ENCODE data around the gene GSN.

DNA sequence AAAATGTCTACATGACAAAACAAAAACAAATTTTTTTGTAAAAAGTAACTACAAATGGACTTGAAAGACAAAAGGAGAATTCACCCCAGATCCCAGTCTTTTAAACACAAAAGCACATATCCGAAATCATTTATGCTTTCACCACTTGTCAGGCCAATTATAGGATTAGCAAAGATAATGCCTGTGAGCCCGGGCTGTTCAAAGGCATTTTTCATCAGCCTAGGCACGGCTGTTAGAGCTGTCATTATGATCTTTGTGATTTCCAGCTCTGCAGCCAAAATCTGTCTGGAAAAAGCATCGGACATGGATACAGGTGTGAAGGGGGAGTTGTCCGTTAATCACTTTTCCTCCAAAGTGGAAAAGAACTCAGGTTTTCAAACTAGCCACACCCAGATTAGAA, 42.7 kb upstream of the GSN start:
- TF ChIP-seq POLR2AphosphoS5 (IDR thresholded peaks at IDR 0.05; ENCODE audit: borderline replicate concordance, low read depth, low read length) (no peak), EZH2 (IDR thresholded peaks at IDR 0.05) (no peak)
